GM21528 (cell line): ENCODE data around the gene KLHL30.

Source experiments
- ATAC-seq: cut with Tn5 transposase; IDR thresholded peaks from one replicate; pipeline ENCODE4 v1.9.1; 2021; ENCODE audit warnings: mild to moderate bottlenecking, moderate library complexity; ENCODE audit not compliant: unreplicated experiment, low FRiP score

The KLHL30 gene

GRCh38 chr2:238117199-238118154 lies 21.0 kb upstream of the KLHL30 start:
- ATAC-seq, result no peak

DNA sequence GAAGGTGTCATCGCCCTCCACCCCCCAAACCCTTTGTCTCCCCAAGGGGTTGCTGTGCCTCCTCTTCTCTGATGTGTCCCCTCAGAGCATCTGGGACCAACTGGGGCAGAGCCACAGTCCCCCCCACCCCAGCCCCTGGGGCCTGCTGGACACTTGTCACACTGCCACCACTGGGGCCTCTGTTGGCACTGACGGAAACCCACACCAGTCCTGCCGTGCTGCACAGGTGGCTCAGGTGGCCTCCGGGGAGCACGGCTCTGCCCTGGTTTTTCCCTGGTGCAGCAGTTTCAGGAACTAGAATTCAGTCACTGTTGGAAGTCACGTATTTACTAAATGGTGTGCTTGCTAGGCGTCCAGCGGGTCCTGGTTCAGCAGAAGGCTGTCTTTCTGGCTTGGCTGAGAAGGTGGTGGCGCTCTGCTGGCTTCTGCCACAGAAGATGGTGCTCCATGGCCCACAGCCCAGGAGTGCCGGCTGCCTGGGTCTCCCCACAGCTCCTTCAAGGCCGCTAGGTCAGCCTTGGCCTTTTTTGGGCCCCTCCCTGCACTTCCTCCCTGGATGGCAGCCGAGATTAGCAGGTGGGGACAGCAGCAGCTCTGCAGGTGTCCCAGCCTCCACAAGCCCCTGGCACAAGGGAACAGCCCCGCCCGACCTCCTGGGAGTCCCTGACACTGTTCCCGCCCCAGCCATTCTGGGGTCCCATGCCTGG lies 18.6 kb upstream of the KLHL30 start:
- ATAC-seq, result no peak

GRCh38 chr2:238120463-238121298 lies 17.8 kb upstream of the KLHL30 start:
- ATAC-seq, result no peak

- no peak for ATAC-seq
Measured at GRCh38 chr2:238121511-238122286, 16.8 kb upstream of the KLHL30 start.

DNA sequence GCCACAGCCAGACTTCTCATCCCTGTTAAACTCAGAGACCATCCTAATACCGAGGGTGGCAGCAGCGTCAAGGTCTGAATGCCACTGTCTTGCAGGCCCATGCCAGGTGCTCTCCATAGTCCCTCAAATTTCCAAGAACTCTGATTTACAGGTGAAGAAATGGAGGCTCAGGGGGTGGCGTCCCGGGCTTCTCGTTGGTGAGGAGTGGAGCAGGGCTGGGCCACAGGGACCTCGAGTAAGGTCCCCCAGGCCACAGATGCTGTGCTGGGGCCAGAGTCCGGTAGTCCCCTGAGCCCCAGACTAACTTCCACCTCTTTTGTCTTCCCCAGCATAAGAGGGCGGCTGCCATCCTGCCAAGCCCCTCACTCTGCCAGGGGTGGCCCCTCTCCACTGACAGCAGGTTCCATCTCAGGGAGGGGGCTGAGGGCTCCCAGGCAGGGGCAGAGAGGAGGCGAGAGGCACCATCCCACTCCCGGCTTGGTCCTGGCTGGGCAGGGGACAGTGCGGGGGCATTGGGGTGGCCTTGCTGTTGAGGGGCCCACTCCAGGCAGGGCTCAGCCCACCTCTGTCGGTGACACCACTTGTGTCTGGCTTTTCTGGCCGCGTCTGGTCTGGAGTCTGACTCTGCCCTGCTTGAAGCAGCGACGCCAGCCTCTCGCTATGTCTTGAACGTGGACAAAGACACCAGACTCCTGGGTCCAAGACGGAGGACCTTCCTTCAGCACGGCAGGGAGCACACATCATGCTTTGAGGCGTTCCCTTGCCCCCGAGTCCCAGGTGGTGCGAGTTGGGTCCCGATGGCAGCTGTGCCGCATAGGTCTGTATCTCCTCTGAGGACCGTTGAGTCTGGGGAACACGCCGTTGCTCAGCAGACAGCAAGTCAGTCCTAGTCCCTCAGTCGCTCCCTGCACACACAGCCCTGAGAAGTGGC lies 15.9 kb upstream of the KLHL30 start:
- no peak for ATAC-seq

DNA sequence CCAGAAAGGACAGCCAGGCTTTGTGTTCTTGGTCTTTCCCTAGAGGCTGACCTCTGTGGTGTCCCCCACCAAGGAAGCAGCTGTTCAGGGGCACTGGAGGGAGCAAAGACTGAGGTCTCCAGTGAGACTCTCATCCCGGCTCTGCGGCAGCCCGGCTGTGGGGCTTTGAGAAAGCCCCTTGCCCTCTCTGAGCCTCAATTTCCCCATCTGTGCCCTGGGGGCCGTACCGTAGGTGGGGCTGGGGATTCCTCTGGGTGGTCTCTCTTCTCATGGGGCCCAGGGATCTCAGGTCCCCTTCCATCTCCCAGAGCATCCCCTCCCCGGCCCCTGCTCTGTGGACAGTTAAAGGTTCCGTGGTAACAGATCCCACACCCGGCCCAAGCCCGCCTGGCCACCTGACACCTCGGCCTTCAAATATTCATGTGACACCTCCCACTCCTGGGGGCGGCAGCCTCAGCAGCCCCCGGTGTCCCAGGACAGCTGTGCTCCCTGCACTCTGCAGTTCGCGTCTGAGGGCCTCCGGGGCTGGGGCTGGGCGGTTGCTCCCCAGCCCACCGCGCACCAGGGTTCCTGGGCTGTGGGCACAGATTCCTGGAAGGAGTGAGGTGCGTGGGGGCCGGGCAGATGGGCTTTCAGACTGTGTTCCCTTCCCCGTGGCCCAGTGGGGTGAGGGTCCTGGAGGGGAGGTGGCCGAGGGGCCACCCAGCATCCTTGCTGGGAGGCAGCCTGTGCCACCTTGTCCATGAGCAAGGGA lies 15.1 kb upstream of the KLHL30 start:
- no peak for ATAC-seq

GRCh38 chr2:238123991-238124470 lies 14.4 kb upstream of the KLHL30 start:
- ATAC-seq, result no peak

DNA sequence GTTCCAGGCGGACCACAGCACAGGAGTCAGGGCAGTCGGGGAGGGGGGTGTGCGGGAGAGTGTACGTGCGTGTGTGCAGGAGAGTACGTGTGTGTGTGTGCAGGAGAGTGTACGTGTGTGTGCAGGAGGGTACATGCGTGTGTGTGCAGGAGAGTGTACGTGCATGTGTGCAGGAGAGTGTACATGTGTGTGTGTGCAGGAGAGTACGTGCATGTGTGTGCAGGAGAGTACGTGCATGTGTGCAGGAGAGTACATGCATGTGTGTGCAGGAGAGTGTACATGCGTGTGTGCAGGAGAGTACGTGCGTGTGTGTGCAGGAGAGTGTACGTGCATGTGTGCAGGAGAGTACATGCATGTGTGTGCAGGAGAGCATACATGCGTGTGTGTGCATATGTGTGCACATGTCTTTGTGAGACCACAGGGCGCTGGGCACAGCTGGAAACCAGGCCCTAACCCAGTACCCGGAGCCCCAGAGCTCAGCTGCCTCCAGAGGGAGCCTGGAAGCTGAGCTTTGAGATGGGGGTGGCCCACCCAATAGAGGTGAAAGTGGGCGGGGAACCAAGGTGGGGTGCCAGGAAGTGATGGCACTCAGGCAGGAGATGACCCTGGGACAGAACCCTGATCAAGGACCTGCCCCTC lies 13.9 kb upstream of the KLHL30 start:
- ATAC-seq, result no peak

GRCh38 chr2:238125127-238125885 lies 13.2 kb upstream of the KLHL30 start:
- ATAC-seq, result no peak

GRCh38 chr2:238126338-238126737 lies 12.1 kb upstream of the KLHL30 start:
- ATAC-seq, result no peak

- ATAC-seq, result no peak
Measured at GRCh38 chr2:238126775-238127164, 11.7 kb upstream of the KLHL30 start.

- no peak for ATAC-seq
Measured at GRCh38 chr2:238127165-238128060, 11.1 kb upstream of the KLHL30 start.

DNA sequence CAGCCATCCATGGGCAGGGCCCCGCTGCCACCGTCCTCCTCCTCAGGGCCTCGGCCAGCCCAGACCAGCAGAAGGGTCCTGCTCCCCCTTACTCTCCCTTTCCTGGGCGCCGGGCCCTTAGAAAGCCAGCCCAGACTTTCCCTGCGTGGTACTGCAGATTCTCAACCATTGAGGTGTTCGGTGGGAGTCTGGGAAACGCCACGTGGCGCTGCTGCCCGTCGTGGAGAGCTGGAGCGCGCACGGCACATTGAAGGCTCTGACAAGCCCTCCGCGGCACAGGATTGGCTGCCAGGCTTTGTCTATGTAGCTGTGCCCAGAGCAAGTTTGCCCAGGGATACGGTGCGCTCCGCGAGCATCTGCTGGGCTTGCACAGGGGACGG lies 10.4 kb upstream of the KLHL30 start:
- no peak for ATAC-seq

GRCh38 chr2:238128534-238129001 lies 9.9 kb upstream of the KLHL30 start:
- no peak for ATAC-seq

GRCh38 chr2:238129166-238130010 lies 9.1 kb upstream of the KLHL30 start:
- no peak for ATAC-seq
